HG02798 (cell line): Measurements from ENCODE around the gene NALCN.

ENCODE experiments used
- ATAC-seq: cut with Tn5 transposase; IDR thresholded peaks from one replicate; pipeline ENCODE4 v1.9.1; 2021; ENCODE audit warnings: mild to moderate bottlenecking; ENCODE audit not compliant: unreplicated experiment, poor library complexity

NALCN gene

GRCh38 chr13:101217086-101217485 is 199.2 kb downstream of the NALCN start:
- no peak for ATAC-seq

- ATAC-seq = no peak
Measured at GRCh38 chr13:101211261-101211660, 205.0 kb downstream of the NALCN start.

GRCh38 chr13:101210774-101211173 is 205.5 kb downstream of the NALCN start:
- no peak for ATAC-seq

- ATAC-seq = no peak
Measured at GRCh38 chr13:101209206-101209893, 207.0 kb downstream of the NALCN start.

GRCh38 chr13:101205408-101205807 is 210.9 kb downstream of the NALCN start:
- ATAC-seq = peak; percentile 58

- ATAC-seq = no peak
Measured at GRCh38 chr13:101204270-101205020, 211.9 kb downstream of the NALCN start.

GRCh38 chr13:101202590-101202989 is 213.7 kb downstream of the NALCN start:
- ATAC-seq = no peak

GRCh38 chr13:101190976-101191375 is 225.3 kb downstream of the NALCN start:
- no peak for ATAC-seq

- no peak for ATAC-seq
Measured at GRCh38 chr13:101190337-101190736, 226.0 kb downstream of the NALCN start.

- no peak for ATAC-seq
Measured at GRCh38 chr13:101185606-101186005, 230.7 kb downstream of the NALCN start.

GRCh38 chr13:101181076-101181685 is 235.1 kb downstream of the NALCN start:
- no peak for ATAC-seq

GRCh38 chr13:101179021-101179420 is 237.3 kb downstream of the NALCN start:
- no peak for ATAC-seq

- no peak for ATAC-seq
Measured at GRCh38 chr13:101178406-101178805, 237.9 kb downstream of the NALCN start.

- ATAC-seq = no peak
Measured at GRCh38 chr13:101170306-101170705, 246.0 kb downstream of the NALCN start.

GRCh38 chr13:101157261-101157660 is 259.0 kb downstream of the NALCN start:
- no peak for ATAC-seq

- peak; percentile 53 for ATAC-seq
Measured at GRCh38 chr13:101155920-101156319, 260.4 kb downstream of the NALCN start.

- ATAC-seq = no peak
Measured at GRCh38 chr13:101152184-101152583, 264.1 kb downstream of the NALCN start.

- ATAC-seq = no peak
Measured at GRCh38 chr13:101150998-101151397, 265.3 kb downstream of the NALCN start.

GRCh38 chr13:101149735-101150384 is 266.4 kb downstream of the NALCN start:
- ATAC-seq = no peak

- ATAC-seq = no peak
Measured at GRCh38 chr13:101146101-101146898, 270.0 kb downstream of the NALCN start.
